ENCODE measurements around the gene C10orf90.

C10orf90 gene

GRCh38 chr10:126501828-126502227 lies 168.7 kb downstream of the C10orf90 start:
- no peak for TF ChIP-seq SNAI2 (CRISPR knock-in tag; IDR thresholded peaks at IDR 0.05)
- TF ChIP-seq ZFP3 (CRISPR knock-in tag; IDR thresholded peaks at IDR 0.05), result no peak
- no peak for TF ChIP-seq OSR1 (CRISPR knock-in tag; IDR thresholded peaks at IDR 0.05)
- no peak for TF ChIP-seq TOX (CRISPR knock-in tag; IDR thresholded peaks at IDR 0.05; ENCODE audit: borderline replicate concordance)
- TF ChIP-seq GLIS3 (CRISPR knock-in tag; IDR thresholded peaks at IDR 0.05), result no peak
- TF ChIP-seq ZC3H10 (CRISPR knock-in tag; IDR thresholded peaks at IDR 0.05), result no peak
- no peak for TF ChIP-seq PPARA (CRISPR knock-in tag; IDR thresholded peaks at IDR 0.05; ENCODE audit: borderline replicate concordance)
- no peak for TF ChIP-seq ZNF70 (CRISPR knock-in tag; IDR thresholded peaks at IDR 0.05)
- TF ChIP-seq, protein P1, sequence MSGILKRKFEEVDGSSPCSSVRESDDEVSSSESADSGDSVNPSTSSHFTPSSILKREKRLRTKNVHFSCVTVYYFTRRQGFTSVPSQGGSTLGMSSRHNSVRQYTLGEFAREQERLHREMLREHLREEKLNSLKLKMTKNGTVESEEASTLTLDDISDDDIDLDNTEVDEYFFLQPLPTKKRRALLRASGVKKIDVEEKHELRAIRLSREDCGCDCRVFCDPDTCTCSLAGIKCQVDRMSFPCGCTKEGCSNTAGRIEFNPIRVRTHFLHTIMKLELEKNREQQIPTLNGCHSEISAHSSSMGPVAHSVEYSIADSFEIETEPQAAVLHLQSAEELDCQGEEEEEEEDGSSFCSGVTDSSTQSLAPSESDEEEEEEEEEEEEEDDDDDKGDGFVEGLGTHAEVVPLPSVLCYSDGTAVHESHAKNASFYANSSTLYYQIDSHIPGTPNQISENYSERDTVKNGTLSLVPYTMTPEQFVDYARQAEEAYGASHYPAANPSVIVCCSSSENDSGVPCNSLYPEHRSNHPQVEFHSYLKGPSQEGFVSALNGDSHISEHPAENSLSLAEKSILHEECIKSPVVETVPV (CRISPR knock-in tag; IDR thresholded peaks at IDR 0.05), result no peak
- no peak for TF ChIP-seq ISL1 (CRISPR knock-in tag; IDR thresholded peaks at IDR 0.05)
- TF ChIP-seq TCF4 (CRISPR knock-in tag; IDR thresholded peaks at IDR 0.05; ENCODE audit: borderline replicate concordance), result no peak
- no peak for TF ChIP-seq RARB (CRISPR knock-in tag; IDR thresholded peaks at IDR 0.05)
- TF ChIP-seq ZNF8 (CRISPR knock-in tag; IDR thresholded peaks at IDR 0.05), result no peak
- no peak for ATAC-seq

GRCh38 chr10:126500866-126501265 lies 169.6 kb downstream of the C10orf90 start:
- ATAC-seq, result peak; percentile 43; the same call in 2 of the 3 replicates
- TF ChIP-seq ZNF8 (CRISPR knock-in tag; IDR thresholded peaks at IDR 0.05) (no peak), ZNF70 (CRISPR knock-in tag; IDR thresholded peaks at IDR 0.05) (no peak), SNAI2 (CRISPR knock-in tag; IDR thresholded peaks at IDR 0.05) (no peak), CSDC2 (CRISPR knock-in tag; IDR thresholded peaks at IDR 0.05) (no peak), ZFP3 (CRISPR knock-in tag; IDR thresholded peaks at IDR 0.05) (no peak)

DNA sequence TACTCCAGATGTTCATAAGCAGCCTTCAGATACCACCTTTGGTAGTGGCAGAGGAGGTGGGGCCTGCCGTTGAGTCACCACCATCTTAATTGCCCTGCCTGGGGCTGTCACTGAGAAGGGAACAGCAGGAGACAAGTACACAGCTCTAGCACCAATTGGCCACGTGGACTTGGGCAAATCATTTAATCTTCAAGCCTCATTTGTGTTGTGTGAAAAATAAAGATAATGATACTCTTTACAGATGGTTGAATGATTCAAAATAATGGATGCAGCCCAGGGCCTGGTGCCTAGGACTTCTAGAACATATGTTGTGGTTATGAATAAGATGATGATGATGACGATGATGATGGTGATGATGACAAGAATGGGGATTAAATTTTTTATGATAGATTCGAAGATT lies 170.3 kb downstream of the C10orf90 start:
- TF ChIP-seq CSDC2 (CRISPR knock-in tag; IDR thresholded peaks at IDR 0.05) (no peak), RARB (CRISPR knock-in tag; IDR thresholded peaks at IDR 0.05) (no peak), POU6F1 (CRISPR knock-in tag; IDR thresholded peaks at IDR 0.05; ENCODE audit: borderline replicate concordance, low read depth) (no peak), GLIS3 (CRISPR knock-in tag; IDR thresholded peaks at IDR 0.05) (no peak), TOX (CRISPR knock-in tag; IDR thresholded peaks at IDR 0.05; ENCODE audit: borderline replicate concordance) (no peak), ZNF565 (CRISPR knock-in tag; conservative IDR thresholded peaks at IDR 0.05; ENCODE audit: low read depth) (no peak), PATZ1 (CRISPR knock-in tag; IDR thresholded peaks at IDR 0.05; ENCODE audit: borderline replicate concordance) (no peak), ARNTL (CRISPR knock-in tag; IDR thresholded peaks at IDR 0.05; ENCODE audit: borderline replicate concordance, low read depth) (no peak), PPARA (CRISPR knock-in tag; IDR thresholded peaks at IDR 0.05; ENCODE audit: borderline replicate concordance) (no peak), ESRRG (CRISPR knock-in tag; IDR thresholded peaks at IDR 0.05) (no peak)
- TF ChIP-seq, protein P2, sequence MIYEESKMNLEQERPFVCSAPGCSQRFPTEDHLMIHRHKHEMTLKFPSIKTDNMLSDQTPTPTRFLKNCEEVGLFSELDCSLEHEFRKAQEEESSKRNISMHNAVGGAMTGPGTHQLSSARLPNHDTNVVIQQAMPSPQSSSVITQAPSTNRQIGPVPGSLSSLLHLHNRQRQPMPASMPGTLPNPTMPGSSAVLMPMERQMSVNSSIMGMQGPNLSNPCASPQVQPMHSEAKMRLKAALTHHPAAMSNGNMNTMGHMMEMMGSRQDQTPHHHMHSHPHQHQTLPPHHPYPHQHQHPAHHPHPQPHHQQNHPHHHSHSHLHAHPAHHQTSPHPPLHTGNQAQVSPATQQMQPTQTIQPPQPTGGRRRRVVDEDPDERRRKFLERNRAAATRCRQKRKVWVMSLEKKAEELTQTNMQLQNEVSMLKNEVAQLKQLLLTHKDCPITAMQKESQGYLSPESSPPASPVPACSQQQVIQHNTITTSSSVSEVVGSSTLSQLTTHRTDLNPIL (CRISPR knock-in tag; IDR thresholded peaks at IDR 0.05; ENCODE audit: low read depth), result no peak
- no peak for ATAC-seq

DNA sequence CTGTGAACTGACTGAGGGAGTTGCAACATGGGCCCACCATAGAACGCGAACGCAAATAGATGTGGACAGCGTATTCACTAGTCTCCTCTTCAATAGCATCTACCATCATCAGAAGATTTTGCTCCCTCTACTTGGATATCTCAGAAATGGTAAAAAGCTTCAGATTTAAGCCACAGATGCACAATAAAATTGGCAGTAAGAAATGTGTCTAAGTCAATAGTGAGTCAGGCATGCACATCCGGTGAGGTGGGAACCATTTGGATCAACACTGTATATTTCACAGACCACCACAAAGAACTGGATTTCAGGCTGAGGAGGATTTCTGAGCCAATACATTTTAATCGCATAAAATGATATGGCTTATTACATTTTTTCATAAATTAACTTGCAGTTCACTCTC lies 170.7 kb downstream of the C10orf90 start:
- ATAC-seq, result no peak
- TF ChIP-seq PPARA (CRISPR knock-in tag; IDR thresholded peaks at IDR 0.05; ENCODE audit: borderline replicate concordance) (no peak), ZC3H10 (CRISPR knock-in tag; IDR thresholded peaks at IDR 0.05) (no peak), ARNTL (CRISPR knock-in tag; IDR thresholded peaks at IDR 0.05; ENCODE audit: borderline replicate concordance, low read depth) (no peak), SNAI2 (CRISPR knock-in tag; IDR thresholded peaks at IDR 0.05) (no peak), OSR1 (CRISPR knock-in tag; IDR thresholded peaks at IDR 0.05) (no peak), ESRRG (CRISPR knock-in tag; IDR thresholded peaks at IDR 0.05) (no peak), GLIS3 (CRISPR knock-in tag; IDR thresholded peaks at IDR 0.05) (no peak), RARB (CRISPR knock-in tag; IDR thresholded peaks at IDR 0.05) (no peak), ZNF8 (CRISPR knock-in tag; IDR thresholded peaks at IDR 0.05) (no peak), BACH2 (CRISPR knock-in tag; IDR thresholded peaks at IDR 0.05; ENCODE audit: borderline replicate concordance) (no peak), ISL1 (CRISPR knock-in tag; IDR thresholded peaks at IDR 0.05) (no peak), ZFP3 (CRISPR knock-in tag; IDR thresholded peaks at IDR 0.05) (no peak), CSDC2 (CRISPR knock-in tag; IDR thresholded peaks at IDR 0.05) (no peak)
- TF ChIP-seq, protein P3, sequence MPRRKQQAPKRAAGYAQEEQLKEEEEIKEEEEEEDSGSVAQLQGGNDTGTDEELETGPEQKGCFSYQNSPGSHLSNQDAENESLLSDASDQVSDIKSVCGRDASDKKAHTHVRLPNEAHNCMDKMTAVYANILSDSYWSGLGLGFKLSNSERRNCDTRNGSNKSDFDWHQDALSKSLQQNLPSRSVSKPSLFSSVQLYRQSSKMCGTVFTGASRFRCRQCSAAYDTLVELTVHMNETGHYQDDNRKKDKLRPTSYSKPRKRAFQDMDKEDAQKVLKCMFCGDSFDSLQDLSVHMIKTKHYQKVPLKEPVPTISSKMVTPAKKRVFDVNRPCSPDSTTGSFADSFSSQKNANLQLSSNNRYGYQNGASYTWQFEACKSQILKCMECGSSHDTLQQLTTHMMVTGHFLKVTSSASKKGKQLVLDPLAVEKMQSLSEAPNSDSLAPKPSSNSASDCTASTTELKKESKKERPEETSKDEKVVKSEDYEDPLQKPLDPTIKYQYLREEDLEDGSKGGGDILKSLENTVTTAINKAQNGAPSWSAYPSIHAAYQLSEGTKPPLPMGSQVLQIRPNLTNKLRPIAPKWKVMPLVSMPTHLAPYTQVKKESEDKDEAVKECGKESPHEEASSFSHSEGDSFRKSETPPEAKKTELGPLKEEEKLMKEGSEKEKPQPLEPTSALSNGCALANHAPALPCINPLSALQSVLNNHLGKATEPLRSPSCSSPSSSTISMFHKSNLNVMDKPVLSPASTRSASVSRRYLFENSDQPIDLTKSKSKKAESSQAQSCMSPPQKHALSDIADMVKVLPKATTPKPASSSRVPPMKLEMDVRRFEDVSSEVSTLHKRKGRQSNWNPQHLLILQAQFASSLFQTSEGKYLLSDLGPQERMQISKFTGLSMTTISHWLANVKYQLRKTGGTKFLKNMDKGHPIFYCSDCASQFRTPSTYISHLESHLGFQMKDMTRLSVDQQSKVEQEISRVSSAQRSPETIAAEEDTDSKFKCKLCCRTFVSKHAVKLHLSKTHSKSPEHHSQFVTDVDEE (CRISPR knock-in tag; IDR thresholded peaks at IDR 0.05), result no peak
- TF ChIP-seq, protein P1 (CRISPR knock-in tag; IDR thresholded peaks at IDR 0.05), result no peak
- TF ChIP-seq, protein P2 (CRISPR knock-in tag; IDR thresholded peaks at IDR 0.05; ENCODE audit: low read depth), result no peak
